ENCODE measurements around the gene SORCS2.

Gene SORCS2

DNA sequence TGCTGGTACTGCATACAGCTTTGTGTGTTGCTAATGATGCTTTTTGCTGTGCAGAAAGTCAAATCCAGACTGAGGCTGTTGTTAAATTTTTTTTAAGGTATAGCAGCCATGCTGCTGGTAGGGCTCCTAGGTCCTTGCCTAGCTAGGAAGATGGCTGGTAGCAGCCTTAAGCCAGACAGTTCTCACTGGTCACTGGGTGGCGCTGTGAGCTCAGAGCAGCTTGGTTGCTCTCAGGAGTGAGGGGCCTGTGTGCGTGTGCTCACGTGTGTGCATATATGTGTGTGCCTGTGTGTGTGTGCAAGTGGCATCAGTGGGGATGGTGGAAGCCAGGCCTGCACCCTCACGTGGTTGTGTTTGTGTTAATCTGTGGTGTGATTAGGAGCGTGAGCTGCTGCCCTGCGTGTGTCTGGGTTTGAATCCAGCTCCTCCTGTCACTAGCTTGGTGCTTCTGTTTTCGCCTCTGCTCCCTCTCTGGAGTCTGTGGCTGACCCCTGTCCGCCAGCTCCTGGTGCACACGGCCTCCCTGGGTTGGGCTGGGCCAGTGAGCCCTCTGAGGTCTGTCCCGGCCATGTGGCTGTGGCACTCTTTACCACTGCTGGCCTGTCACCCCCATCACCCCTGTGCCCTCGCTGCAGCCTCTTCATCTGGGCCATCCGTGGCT is 46.1 kb downstream of the SORCS2 start:
- intact Hi-C loops (cut with micrococcal nuclease): no loop called here
- H3K27me3 Mint-ChIP-seq: peaks cover 4% of the 10 kb centered on the region
- H3K27ac Mint-ChIP-seq: no peak overlapping the region
- no peak overlapping the region for H3K4me3 Mint-ChIP-seq
- H3K36me3 Mint-ChIP-seq (ENCODE audit: low read depth): no peaks in the 10 kb centered on the region
- H3K4me1 Mint-ChIP-seq (ENCODE audit: low read depth): no peaks in the 10 kb centered on the region
- H3K9me3 Mint-ChIP-seq: peaks cover 12% of the 10 kb centered on the region

DNA sequence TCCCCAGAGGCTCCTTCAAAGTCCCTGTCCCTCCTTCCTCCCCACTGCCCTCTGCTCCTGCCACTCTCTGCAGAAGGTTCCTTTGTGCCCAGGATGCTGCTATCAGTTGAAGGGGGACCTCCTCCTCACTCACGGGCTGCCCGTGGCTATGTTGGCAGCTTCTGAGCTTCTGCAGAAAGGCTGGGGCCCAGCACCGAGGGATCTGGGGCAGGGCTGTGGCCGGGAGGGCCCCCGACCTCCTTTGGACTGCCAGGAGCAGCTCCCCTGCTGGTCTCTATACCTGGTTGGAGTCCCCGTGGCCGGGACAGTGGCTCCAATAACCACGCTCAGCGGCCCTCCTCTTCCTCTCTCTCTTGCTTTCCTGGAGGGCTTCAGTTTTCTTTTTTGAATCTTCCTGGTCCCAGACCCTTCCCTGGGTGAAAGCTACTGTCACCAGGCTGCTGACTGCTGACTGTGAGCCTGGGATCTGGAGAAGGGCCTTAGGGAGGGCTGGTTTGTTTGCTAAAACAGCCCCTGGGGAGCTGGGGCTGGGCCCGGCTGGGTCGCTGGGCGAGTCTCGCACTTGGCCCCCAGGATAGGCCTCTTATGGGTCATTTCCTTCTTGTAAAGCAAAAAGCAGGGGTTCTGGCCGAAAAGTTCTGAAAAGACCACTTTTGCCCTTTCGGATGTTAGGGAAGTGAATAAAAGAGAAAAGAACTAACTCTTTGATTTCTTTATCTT is 46.9 kb downstream of the SORCS2 start:
- peaks cover 4% of the 10 kb centered on the region for H3K27me3 Mint-ChIP-seq
- no peak overlapping the region for H3K4me3 Mint-ChIP-seq
- H3K27ac Mint-ChIP-seq: no peak overlapping the region
- intact Hi-C loops (cut with micrococcal nuclease): no loop called here
- H3K4me1 Mint-ChIP-seq (ENCODE audit: low read depth): no peaks in the 10 kb centered on the region
- H3K9me3 Mint-ChIP-seq: peaks cover 12% of the 10 kb centered on the region
- no peaks in the 10 kb centered on the region for H3K36me3 Mint-ChIP-seq (ENCODE audit: low read depth)

DNA sequence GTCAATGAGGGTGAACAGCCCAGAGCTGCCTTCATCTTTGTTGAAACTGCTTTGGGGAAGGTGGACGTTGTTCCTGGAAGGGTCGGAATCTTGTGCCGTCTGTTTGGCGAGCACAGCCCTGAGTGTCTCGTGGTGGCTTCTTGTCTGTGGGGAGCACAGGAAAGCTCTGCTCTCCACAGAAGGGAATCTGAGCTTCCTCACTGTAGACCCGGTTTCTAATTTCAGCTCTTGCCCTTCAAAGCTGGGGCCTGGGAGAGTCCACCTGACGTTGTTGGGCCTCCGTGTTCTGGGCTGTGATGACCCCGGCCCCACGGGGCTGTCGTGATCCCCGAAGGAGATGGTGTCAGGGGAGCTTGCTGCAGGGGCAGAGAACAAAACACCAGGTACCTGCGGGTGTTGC is 47.5 kb downstream of the SORCS2 start:
- Mint-ChIP-seq H3K4me3 (no peak overlapping the region), H3K4me1 (ENCODE audit: low read depth) (no peaks in the 10 kb centered on the region), H3K36me3 (ENCODE audit: low read depth) (no peaks in the 10 kb centered on the region), H3K27me3 (peaks cover 4% of the 10 kb centered on the region), H3K9me3 (peaks cover 12% of the 10 kb centered on the region), H3K27ac (no peak overlapping the region)
- intact Hi-C loops (cut with micrococcal nuclease): no loop called here

DNA sequence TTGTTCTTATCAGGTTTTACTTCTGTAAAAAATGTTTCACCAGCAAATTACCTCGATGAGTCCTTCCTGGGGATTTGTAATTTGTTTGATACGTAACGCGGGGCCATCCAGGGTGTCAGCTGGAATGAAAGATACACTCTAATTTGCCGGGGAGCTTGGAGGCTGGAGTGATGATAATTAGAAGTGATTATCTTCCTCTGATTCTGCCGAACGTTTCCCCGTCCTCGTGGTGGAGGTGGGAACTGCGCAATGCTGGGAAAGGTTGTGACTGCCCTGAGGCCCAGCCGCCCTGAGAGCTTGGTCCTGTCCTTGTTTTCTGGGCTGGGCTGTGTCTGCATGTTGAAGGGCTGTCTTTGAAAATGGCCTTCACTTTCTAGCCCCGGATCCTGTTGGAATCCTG is 48.0 kb downstream of the SORCS2 start:
- Mint-ChIP-seq H3K36me3 (ENCODE audit: low read depth) (no peaks in the 10 kb centered on the region), H3K4me1 (ENCODE audit: low read depth) (no peaks in the 10 kb centered on the region), H3K9me3 (peaks cover 12% of the 10 kb centered on the region), H3K27me3 (peaks cover 4% of the 10 kb centered on the region), H3K4me3 (no peak overlapping the region), H3K27ac (no peak overlapping the region)
- intact Hi-C loops (cut with micrococcal nuclease): no loop called here

DNA sequence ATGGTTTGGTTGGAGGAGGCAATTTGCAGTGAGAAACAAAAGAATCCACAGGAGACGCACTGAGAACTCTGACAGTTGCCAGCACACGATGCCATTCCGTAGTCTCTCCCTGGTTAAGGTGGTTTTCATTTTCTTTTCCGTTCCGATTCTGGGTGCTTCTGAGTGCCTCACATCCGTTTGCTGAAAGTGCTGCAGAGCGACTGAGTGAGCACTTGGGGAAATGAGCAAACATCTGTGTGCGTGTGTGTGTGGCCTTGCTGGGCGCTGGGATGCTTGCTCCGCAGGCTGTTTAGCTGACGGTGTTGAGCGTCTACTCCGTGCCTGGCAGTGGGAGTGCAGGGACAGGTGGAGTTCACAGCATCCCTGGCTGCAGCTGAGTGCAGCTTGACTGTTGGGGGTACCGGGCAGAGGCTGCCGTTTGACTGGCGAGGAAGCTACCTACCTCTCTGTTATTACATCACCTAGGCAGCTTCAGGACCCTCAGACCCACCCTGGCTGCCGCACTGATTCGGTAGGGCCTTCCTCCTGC is 49.3 kb downstream of the SORCS2 start:
- Mint-ChIP-seq H3K36me3 (ENCODE audit: low read depth) (no peaks in the 10 kb centered on the region), H3K27me3 (peaks cover 4% of the 10 kb centered on the region), H3K4me3 (no peak overlapping the region), H3K9me3 (peaks cover 12% of the 10 kb centered on the region), H3K27ac (no peak overlapping the region), H3K4me1 (ENCODE audit: low read depth) (no peaks in the 10 kb centered on the region)
- intact Hi-C loops (cut with micrococcal nuclease): no loop called here

DNA sequence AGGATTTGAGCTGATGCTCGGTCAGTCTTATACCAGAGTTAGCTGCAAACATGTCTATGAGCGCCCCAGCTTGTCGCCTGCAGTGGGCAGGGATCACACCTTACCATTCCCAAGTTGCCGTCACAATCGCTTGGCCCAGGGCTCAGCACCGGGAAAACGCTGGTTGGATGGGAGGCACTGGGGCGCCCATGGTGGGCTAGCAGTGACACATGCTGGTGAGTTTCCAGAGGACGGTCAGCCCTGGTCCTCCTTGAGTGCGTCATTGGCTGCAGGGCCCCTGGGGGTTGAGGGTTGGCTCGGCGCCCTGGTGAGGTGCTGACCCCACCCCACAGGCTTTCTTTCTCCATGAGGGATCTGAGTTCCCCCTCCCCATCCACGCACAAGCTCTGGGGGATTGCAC is 50.4 kb downstream of the SORCS2 start:
- Mint-ChIP-seq H3K4me3 (no peak overlapping the region), H3K4me1 (ENCODE audit: low read depth) (no peaks in the 10 kb centered on the region), H3K36me3 (ENCODE audit: low read depth) (no peaks in the 10 kb centered on the region), H3K9me3 (peaks cover 12% of the 10 kb centered on the region), H3K27ac (no peak overlapping the region), H3K27me3 (peaks cover 4% of the 10 kb centered on the region)
- intact Hi-C loops (cut with micrococcal nuclease): no loop called here

DNA sequence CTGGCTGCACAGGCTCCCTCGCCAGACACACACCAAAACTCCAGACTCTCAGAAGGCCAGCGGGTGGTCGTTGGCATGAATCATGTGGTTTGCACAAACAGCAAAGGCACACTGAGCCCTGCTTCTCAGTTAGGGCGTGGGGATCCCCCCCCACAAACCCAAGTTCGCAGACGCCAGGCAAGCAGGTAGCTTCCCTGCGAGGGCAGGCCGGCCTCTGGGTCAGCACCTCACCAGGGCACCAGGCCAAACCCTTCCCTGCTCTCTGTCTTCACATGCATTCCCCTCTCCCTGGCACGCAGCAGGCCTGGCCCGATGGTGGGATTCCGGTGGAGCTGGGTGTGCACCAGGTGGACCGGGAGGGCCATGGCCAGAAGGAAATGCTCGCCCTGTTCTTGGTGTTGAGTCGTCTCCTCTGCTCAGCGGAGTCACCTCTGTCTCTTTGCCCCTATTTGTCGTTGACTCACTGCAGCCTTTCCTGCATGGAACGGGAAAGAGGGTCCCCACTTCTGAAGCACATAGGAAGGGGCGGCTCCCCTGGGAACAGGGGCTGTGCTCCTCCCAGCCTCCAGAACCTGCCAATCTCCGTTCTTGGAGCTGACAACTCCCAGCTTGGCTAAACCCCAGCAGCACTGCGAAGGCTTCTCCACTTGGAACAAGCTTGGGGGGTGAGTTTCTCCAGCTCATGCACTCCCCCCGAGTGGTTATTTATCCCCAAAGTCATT is 51.4 kb downstream of the SORCS2 start:
- peaks cover 4% of the 10 kb centered on the region for H3K9me3 Mint-ChIP-seq
- H3K36me3 Mint-ChIP-seq (ENCODE audit: low read depth): no peaks in the 10 kb centered on the region
- intact Hi-C loops (cut with micrococcal nuclease): no loop called here
- no peak overlapping the region for H3K27ac Mint-ChIP-seq
- peaks cover 4% of the 10 kb centered on the region for H3K27me3 Mint-ChIP-seq
- no peak overlapping the region for H3K4me3 Mint-ChIP-seq
- no peaks in the 10 kb centered on the region for H3K4me1 Mint-ChIP-seq (ENCODE audit: low read depth)

DNA sequence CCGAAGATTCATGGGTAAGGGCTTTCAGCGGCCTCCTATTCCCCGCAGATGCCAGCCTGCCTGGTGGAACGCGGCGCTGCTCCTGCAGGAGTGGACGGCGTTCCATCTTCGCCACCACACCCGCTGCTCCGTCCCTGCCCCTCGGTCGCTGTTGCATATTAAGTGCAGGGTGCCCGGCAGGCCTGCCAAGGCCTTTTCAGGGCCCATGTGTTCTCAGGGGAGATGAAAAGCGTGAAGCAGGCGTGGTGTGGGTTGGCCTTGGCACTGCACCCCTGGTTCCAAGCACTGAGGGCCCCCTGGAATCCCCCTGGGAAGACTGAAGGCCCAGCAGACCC is 52.0 kb downstream of the SORCS2 start:
- Mint-ChIP-seq H3K36me3 (ENCODE audit: low read depth) (no peaks in the 10 kb centered on the region), H3K4me3 (no peak overlapping the region), H3K27ac (no peak overlapping the region), H3K4me1 (ENCODE audit: low read depth) (no peaks in the 10 kb centered on the region), H3K9me3 (no peaks in the 10 kb centered on the region), H3K27me3 (peaks cover 5% of the 10 kb centered on the region)
- intact Hi-C loops (cut with micrococcal nuclease): no loop called here

DNA sequence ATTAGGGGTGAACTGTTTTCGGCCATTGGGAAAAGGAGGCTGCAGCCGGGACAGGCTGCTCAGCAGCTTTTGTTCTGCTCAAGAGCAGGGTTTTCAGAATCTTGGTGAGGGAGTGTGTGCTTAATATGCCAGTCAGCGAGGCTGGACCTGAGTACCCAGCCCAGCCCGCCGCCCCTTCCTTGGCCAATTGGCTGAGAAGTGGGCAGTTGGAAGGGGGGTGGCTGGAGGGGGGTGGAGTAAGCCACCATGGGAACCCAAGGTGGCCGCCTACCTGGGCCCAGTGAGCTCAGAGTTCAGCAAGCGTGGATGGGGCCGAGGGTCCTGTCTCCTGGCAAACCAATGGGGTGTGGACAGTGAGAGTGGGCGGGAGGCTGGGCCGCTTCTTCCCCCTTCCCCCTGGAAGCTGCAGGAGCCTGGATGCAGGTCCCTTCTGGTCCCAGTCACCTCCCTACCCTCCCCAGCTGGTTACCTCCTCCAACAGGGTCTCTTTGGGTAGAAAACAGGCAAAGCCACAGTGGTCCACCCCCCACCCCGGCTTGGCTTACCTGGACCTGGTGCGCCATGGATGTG is 52.5 kb downstream of the SORCS2 start:
- no peaks in the 10 kb centered on the region for H3K36me3 Mint-ChIP-seq (ENCODE audit: low read depth)
- no peaks in the 10 kb centered on the region for H3K4me1 Mint-ChIP-seq (ENCODE audit: low read depth)
- intact Hi-C loops (cut with micrococcal nuclease): no loop called here
- H3K9me3 Mint-ChIP-seq: no peaks in the 10 kb centered on the region
- no peak overlapping the region for H3K4me3 Mint-ChIP-seq
- H3K27me3 Mint-ChIP-seq: peaks cover 3% of the 10 kb centered on the region
- no peak overlapping the region for H3K27ac Mint-ChIP-seq

DNA sequence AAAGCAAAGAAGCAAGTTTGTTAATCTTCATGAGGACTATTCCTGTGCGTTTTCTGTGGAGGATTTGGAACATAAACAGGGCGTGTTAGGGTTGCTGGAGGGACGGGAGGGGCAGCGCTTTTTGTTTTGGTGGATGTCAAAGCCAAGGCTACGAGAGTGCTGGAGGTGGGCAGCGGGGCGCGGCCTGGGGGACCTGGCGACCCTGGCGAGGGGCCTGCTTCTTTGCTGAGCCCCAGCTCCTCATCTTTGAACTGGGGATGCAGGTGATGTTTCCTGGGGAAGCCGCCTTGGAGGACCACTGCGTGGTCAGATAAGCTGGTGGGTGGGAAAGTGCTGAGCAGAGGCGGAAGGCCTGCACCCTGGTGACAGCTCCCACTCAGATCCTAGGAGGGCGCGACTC is 55.2 kb downstream of the SORCS2 start:
- intact Hi-C loops (cut with micrococcal nuclease): no loop called here
- H3K4me3 Mint-ChIP-seq: no peak overlapping the region
- H3K36me3 Mint-ChIP-seq (ENCODE audit: low read depth): no peaks in the 10 kb centered on the region
- H3K27ac Mint-ChIP-seq: no peak overlapping the region
- H3K4me1 Mint-ChIP-seq (ENCODE audit: low read depth): no peaks in the 10 kb centered on the region
- H3K27me3 Mint-ChIP-seq: peaks cover 6% of the 10 kb centered on the region
- no peaks in the 10 kb centered on the region for H3K9me3 Mint-ChIP-seq

DNA sequence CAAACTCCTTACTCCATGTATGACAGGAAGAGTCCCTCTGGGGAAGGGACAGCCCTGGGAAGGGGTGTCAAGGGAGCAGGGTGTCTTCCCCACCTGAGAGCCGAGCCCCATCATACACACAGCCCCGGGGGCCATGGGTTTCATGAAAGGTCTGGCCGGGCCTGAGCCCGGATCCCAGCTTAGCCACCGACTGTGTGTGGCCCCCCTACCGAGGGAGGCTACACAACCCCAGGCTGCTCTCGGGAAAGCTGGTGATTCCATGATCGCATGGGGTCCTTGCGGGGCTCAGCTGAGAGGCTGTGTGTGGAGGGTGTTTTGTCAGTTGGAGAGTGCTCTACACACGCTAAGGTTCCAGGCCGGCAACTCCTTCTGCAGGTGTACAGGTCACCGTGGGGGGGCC is 55.6 kb downstream of the SORCS2 start:
- no peaks in the 10 kb centered on the region for H3K36me3 Mint-ChIP-seq (ENCODE audit: low read depth)
- H3K9me3 Mint-ChIP-seq: no peaks in the 10 kb centered on the region
- no peak overlapping the region for H3K4me3 Mint-ChIP-seq
- H3K27me3 Mint-ChIP-seq: peaks cover 8% of the 10 kb centered on the region
- intact Hi-C loops (cut with micrococcal nuclease): no loop called here
- H3K27ac Mint-ChIP-seq: no peak overlapping the region
- no peaks in the 10 kb centered on the region for H3K4me1 Mint-ChIP-seq (ENCODE audit: low read depth)

DNA sequence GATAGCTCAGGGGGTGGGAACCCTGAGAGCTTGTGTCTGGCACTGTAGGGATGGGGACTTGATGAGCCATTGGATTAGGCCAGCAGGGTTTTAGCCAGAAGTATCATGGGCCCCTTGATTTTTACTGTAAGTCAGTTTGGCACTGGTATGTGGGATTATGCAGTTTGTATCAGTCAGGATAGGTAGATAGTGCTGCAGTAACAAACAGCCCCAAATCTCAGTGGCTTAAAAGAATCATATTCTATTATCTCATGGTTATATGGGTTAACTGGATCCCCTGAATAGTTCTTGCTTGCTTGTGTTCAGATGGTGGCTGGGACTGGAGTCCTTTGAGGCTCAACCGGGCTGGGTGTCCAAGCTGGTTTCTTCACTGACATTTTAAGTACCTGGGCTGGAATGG is 56.5 kb downstream of the SORCS2 start:
- no peaks in the 10 kb centered on the region for H3K9me3 Mint-ChIP-seq
- H3K27ac Mint-ChIP-seq: no peak overlapping the region
- no peak overlapping the region for H3K4me3 Mint-ChIP-seq
- no peaks in the 10 kb centered on the region for H3K4me1 Mint-ChIP-seq (ENCODE audit: low read depth)
- H3K27me3 Mint-ChIP-seq: peaks cover 8% of the 10 kb centered on the region
- intact Hi-C loops (cut with micrococcal nuclease): no loop called here
- H3K36me3 Mint-ChIP-seq (ENCODE audit: low read depth): no peaks in the 10 kb centered on the region

DNA sequence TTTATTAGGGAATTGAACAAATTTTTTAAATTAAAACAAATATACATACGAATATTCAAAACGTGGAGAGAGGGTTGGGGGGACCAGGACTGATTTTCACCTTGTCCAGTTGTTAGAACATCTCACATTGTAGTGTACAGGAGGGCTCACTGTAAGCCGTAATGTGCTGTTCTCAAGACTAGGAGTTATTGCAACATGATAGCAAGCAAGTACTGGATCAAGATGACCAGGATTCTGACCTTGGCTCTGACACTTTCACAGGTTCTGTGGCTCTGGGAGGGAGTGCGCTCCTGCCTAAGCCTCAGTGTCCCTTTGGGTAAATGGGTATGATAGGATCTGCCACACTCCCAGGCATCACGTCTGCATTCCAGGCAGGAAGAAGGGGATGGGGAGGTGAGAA is 59.0 kb downstream of the SORCS2 start:
- no peaks in the 10 kb centered on the region for H3K9me3 Mint-ChIP-seq
- peaks cover 8% of the 10 kb centered on the region for H3K27me3 Mint-ChIP-seq
- intact Hi-C loops (cut with micrococcal nuclease): no loop called here
- no peaks in the 10 kb centered on the region for H3K4me1 Mint-ChIP-seq (ENCODE audit: low read depth)
- no peak overlapping the region for H3K4me3 Mint-ChIP-seq
- no peaks in the 10 kb centered on the region for H3K36me3 Mint-ChIP-seq (ENCODE audit: low read depth)
- H3K27ac Mint-ChIP-seq: no peak overlapping the region

DNA sequence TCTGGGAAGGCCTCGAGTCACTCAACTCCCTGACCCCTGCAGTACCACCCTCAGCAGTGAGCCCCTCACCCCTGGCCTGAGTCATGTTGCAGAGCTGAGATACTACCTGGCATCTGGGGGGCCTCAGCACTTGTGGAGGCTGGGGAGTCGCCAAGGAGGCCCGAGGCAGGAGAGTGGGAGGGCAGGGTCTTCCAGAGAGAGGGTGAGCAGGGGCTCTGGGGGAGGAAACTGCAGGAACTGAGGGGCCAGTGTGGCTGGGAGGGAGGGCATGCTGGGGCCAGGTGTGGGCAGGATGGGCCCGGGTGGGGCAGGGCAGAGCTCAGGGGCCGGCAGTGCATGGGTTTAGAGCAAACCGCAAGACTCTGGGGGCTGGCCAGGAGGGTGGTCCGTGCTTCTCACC is 59.7 kb downstream of the SORCS2 start:
- no peaks in the 10 kb centered on the region for H3K36me3 Mint-ChIP-seq (ENCODE audit: low read depth)
- intact Hi-C loops (cut with micrococcal nuclease): no loop called here
- H3K4me3 Mint-ChIP-seq: no peak overlapping the region
- no peak overlapping the region for H3K27ac Mint-ChIP-seq
- no peaks in the 10 kb centered on the region for H3K4me1 Mint-ChIP-seq (ENCODE audit: low read depth)
- peaks cover 8% of the 10 kb centered on the region for H3K27me3 Mint-ChIP-seq
- no peaks in the 10 kb centered on the region for H3K9me3 Mint-ChIP-seq

Measured in dendritic cell treated with granulocyte-macrophage colony-stimulating factor and Interleukin-4, amounts not matched to agents 40 ng/mL and 50 ng/mL, for 4 days (primary cell).